SK-N-MC (cell line): ENCODE measurements around the gene DENND1C.

Source experiments
- EZH2 ChIP-seq: fragments of 200-600 bp; sonication (generic); IDR thresholded peaks from one replicate; pipeline ENCODE4 v1.6.1; 2017; ENCODE audit warnings: antibody characterized with exemption
- POLR2AphosphoS5 ChIP-seq: IDR thresholded peaks from 2 replicates; pipeline ENCODE4 v1.6.1; 2012; ENCODE audit warnings: mild to moderate bottlenecking, low read depth, low read length, borderline replicate concordance

DNA sequence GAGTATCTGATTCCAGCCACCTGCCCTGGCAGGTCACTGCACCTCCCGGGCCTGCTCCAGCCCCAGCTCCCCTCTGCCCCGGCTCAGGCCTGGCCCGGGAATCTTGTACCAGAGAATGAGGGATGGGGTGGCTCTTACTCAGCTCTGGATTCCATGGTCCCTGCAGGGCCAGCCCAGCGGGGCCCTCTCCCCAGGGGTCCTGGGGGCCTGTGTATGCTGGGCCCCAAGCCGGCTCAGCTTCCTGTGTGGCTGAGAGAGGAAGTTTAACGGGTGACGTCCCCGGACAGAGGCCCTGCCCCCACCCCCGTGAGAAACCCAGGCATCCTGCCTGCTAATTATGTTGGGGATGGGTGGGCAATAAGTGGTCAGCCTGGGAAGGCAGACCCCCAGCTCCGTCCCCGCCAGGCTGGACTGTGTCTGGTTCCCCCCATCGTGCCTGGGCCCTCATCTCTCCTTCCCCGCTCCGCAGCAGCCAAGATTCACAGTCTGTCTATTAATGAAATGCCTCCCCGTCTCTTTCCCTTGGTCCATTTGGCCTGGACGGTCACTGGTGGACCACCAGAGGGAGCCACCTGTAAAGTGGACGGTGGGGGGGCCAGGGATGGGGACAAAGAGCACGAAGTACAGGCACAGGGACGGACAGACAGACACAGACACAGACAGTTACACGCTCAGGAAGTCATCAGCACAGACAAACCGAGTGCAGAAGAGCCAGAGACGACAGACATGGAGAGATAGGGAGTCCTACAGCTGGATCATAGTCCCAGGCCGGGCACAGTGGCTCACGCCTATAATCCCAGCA is at the start of gene DENND1C:
- TF ChIP-seq EZH2 (no peak), POLR2AphosphoS5 (no peak)
